HepG2 (cell line): ENCODE measurements around the gene ADCY1. TPM values are rescaled to one million over a fixed set of nuclear protein-coding genes. Genes with fewer than 3 reads are reported as not detected.
A peak's percentile ranks its signal among the peaks of the same experiment; 100 is the strongest.

Source experiments
- AGO1 ChIP-seq: fragments of 200-400 bp; formaldehyde crosslinking; IDR thresholded peaks from 2 replicates; pipeline ENCODE4 v1.6.1; 2017; ENCODE audit warnings: mild to moderate bottlenecking, low read depth, low read length, moderate library complexity; ENCODE audit not compliant: poor library complexity, severe bottlenecking
- DRAP1 ChIP-seq: IDR thresholded peaks from 2 replicates; pipeline ENCODE4 v1.6.1; 2016; ENCODE audit warnings: missing genetic modification reagents, missing compliant biosample characterization
- ELF4 ChIP-seq: sonication (generic); formaldehyde crosslinking; IDR thresholded peaks from 2 replicates; pipeline ENCODE4 v1.5.0; 2020; ENCODE audit warnings: missing genetic modification reagents, mild to moderate bottlenecking, moderate library complexity, borderline replicate concordance
- FOXA3 ChIP-seq: IDR thresholded peaks from 2 replicates; pipeline ENCODE4 v1.6.1; 2016; ENCODE audit warnings: missing genetic modification reagents, missing compliant biosample characterization
- FOXO1 ChIP-seq: sonication (generic); formaldehyde crosslinking; IDR thresholded peaks from 2 replicates; pipeline ENCODE4 v1.4.0; 2020; ENCODE audit warnings: missing genetic modification reagents
- MEIS1 ChIP-seq: sonication (generic); formaldehyde crosslinking; IDR thresholded peaks from 2 replicates; pipeline ENCODE4 v1.9.0; 2021; ENCODE audit warnings: mild to moderate bottlenecking, missing genetic modification reagents, moderate library complexity, borderline replicate concordance
- MLX ChIP-seq: IDR thresholded peaks from 2 replicates; pipeline ENCODE4 v1.6.1; 2016
- MZF1 ChIP-seq: sonication (generic); formaldehyde crosslinking; IDR thresholded peaks from 2 replicates; pipeline ENCODE4 v1.8.1; 2023; ENCODE audit warnings: mild to moderate bottlenecking, missing genetic modification reagents, borderline replicate concordance
- NBN ChIP-seq: fragments of 450-650 bp; conservative IDR thresholded peaks from 2 replicates; pipeline ENCODE4 v1.6.1; 2017
- PHF21A ChIP-seq: sonication (generic); formaldehyde crosslinking; IDR thresholded peaks from 2 replicates; pipeline ENCODE4 v1.5.0; 2020; ENCODE audit warnings: mild to moderate bottlenecking, missing genetic modification reagents
- SALL1 ChIP-seq: sonication (generic); formaldehyde crosslinking; IDR thresholded peaks from 2 replicates; pipeline ENCODE4 v1.8.0; 2022; ENCODE audit warnings: mild to moderate bottlenecking, missing genetic modification reagents
- SMAD9 ChIP-seq: sonication (generic); formaldehyde crosslinking; IDR thresholded peaks from 2 replicates; pipeline ENCODE4 v1.5.1; 2020; ENCODE audit warnings: mild to moderate bottlenecking, missing genetic modification reagents
- TAF15 ChIP-seq: fragments of 200-400 bp; formaldehyde crosslinking; IDR thresholded peaks from one replicate; pipeline ENCODE4 v1.6.1; 2018; ENCODE audit warnings: mild to moderate bottlenecking, low read depth, low read length; ENCODE audit not compliant: poor library complexity, severe bottlenecking
- ZNF546 ChIP-seq: sonication (generic); formaldehyde crosslinking; conservative IDR thresholded peaks from 2 replicates; pipeline ENCODE4 v1.8.1; 2023; ENCODE audit warnings: mild to moderate bottlenecking, missing genetic modification reagents
- ZNF749 ChIP-seq: sonication (generic); formaldehyde crosslinking; IDR thresholded peaks from 2 replicates; pipeline ENCODE4 v1.8.0; 2022; ENCODE audit warnings: mild to moderate bottlenecking, missing genetic modification reagents, moderate library complexity, borderline replicate concordance
- ZNF839 ChIP-seq: sonication (generic); formaldehyde crosslinking; IDR thresholded peaks from 2 replicates; pipeline ENCODE4 v1.4.0; 2020; ENCODE audit warnings: missing genetic modification reagents, mild to moderate bottlenecking, borderline replicate concordance
- polyA plus RNA-seq, 8 experiments: library from polyadenylated mRNA; depleted of rRNA in 3 of 8; stranded (reverse) in 7 of 8; unstranded in 1 of 8; fragments of >200 nt; fragmentation: Illumina TruSeq in 4 of 8; extraction: Trizol in 4 of 8; gene quantifications; 2 replicates each; pipeline versions ENCODE4 v1.2.1 to v1.2.3, GENCODE V29; 2011 to 2016; ENCODE audit warnings: low read depth in 4 of 8, missing spikeins in 1 of 8, mixed read lengths in 1 of 8; ENCODE audit not compliant: insufficient read depth in 1 of 8
- total RNA-seq, 5 experiments: library from RNA; depleted of rRNA; stranded (reverse); fragments of >200 nt; fragmentation: Illumina TruSeq; extraction: Trizol; gene quantifications; 2 replicates each; pipeline ENCODE4 v1.2.3, GENCODE V29; 2016; ENCODE audit warnings: low read depth in 1 of 5
- TF ChIP-seq, protein P1 (sequence below), 2 experiments: sonication (generic) in 1 of 2; formaldehyde crosslinking in 1 of 2; IDR thresholded peaks; 2 replicates each; pipeline versions ENCODE4 v1.6.1 to v1.9.0; 2014 to 2022; ENCODE audit warnings: antibody characterized with exemption in 1 of 2, borderline replicate concordance in 1 of 2, inconsistent platforms in 1 of 2, low read depth in 1 of 2, missing genetic modification reagents in 1 of 2
- TF ChIP-seq, protein P2 (sequence below): sonication (generic); formaldehyde crosslinking; IDR thresholded peaks from 2 replicates; pipeline ENCODE4 v1.4.0; 2020; ENCODE audit warnings: missing genetic modification reagents, borderline replicate concordance

Gene ADCY1
- total and polyA plus RNA-seq, 2 of the 13 experiments (the other 11 are each of a cell fraction or from before 2014, with no cell fraction given), result 0.80 to 1.2 TPM

DNA sequence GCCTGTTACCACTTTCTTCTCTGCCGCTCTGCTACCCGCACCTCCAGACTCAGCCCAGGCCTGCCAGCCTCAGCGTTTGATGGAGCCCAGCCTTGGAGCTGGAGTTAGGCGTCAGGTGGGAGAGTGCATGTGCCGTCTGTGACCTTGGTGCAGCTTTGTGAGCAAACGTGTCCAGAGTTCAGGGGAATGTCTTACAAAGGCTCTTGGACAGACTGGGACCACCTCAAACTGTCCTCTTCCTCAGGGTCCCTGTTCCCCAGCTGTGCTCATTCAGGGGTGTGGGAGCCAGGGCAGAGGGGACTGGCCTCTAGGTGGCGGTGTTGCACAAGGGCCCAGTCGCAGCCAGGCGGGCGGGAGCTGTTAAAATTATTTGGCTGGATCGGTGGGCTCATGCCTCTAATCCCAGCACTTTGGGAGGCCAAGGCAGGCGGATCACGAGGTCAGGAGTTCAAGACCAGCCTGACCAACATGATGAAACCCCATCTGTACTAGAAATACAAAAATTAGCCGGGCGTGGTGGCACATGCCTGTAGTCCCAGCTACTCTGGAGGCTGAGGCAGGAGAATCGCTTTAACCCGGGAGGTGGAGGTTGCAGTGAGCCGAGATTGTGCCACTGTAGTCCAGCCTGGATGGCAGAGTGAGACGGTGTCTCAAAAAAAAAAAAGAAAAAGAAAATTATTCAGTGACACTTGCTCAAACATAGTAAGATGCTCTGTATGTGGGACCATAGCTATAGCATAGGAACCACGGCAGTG is 89.2 kb downstream of the ADCY1 start (continued):
- TF ChIP-seq MLX (CRISPR knock-in tag) (no peak), DRAP1 (no peak), SALL1 (CRISPR knock-in tag) (peak; percentile 59; the same call in 1 of the 2 replicates), MZF1 (no peak), ELF4 (no peak), TAF15 (no peak), ZNF839 (CRISPR knock-in tag) (peak; percentile 51; the same call in 1 of the 2 replicates), FOXA3 (CRISPR knock-in tag) (no peak), NBN (no peak), SMAD9 (CRISPR knock-in tag) (no peak), ZNF546 (CRISPR knock-in tag) (no peak), ZNF749 (CRISPR knock-in tag) (no peak), PHF21A (CRISPR knock-in tag) (no peak), MEIS1 (CRISPR knock-in tag) (no peak), AGO1 (no peak), FOXO1 (no peak)
- TF ChIP-seq, protein P1, sequence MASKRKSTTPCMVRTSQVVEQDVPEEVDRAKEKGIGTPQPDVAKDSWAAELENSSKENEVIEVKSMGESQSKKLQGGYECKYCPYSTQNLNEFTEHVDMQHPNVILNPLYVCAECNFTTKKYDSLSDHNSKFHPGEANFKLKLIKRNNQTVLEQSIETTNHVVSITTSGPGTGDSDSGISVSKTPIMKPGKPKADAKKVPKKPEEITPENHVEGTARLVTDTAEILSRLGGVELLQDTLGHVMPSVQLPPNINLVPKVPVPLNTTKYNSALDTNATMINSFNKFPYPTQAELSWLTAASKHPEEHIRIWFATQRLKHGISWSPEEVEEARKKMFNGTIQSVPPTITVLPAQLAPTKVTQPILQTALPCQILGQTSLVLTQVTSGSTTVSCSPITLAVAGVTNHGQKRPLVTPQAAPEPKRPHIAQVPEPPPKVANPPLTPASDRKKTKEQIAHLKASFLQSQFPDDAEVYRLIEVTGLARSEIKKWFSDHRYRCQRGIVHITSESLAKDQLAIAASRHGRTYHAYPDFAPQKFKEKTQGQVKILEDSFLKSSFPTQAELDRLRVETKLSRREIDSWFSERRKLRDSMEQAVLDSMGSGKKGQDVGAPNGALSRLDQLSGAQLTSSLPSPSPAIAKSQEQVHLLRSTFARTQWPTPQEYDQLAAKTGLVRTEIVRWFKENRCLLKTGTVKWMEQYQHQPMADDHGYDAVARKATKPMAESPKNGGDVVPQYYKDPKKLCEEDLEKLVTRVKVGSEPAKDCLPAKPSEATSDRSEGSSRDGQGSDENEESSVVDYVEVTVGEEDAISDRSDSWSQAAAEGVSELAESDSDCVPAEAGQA (IDR thresholded peaks at IDR 0.05; ENCODE audit: low read depth), result no peak
- TF ChIP-seq, protein P1 (CRISPR knock-in tag; IDR thresholded peaks at IDR 0.05; ENCODE audit: borderline replicate concordance), result no peak
- TF ChIP-seq, protein P2, sequence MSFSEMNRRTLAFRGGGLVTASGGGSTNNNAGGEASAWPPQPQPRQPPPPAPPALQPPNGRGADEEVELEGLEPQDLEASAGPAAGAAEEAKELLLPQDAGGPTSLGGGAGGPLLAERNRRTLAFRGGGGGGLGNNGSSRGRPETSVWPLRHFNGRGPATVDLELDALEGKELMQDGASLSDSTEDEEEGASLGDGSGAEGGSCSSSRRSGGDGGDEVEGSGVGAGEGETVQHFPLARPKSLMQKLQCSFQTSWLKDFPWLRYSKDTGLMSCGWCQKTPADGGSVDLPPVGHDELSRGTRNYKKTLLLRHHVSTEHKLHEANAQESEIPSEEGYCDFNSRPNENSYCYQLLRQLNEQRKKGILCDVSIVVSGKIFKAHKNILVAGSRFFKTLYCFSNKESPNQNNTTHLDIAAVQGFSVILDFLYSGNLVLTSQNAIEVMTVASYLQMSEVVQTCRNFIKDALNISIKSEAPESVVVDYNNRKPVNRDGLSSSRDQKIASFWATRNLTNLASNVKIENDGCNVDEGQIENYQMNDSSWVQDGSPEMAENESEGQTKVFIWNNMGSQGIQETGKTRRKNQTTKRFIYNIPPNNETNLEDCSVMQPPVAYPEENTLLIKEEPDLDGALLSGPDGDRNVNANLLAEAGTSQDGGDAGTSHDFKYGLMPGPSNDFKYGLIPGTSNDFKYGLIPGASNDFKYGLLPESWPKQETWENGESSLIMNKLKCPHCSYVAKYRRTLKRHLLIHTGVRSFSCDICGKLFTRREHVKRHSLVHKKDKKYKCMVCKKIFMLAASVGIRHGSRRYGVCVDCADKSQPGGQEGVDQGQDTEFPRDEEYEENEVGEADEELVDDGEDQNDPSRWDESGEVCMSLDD (CRISPR knock-in tag), result no peak
